ENCODE results near the gene ZBED3.

Gene ZBED3

GRCh38 chr5:77076961-77077828 lies 9.9 kb downstream of the ZBED3 start:
- peak; percentile 41 to 79 for DNase-seq

GRCh38 chr5:77074745-77075144 lies 12.3 kb downstream of the ZBED3 start:
- DNase-seq: no peak

GRCh38 chr5:77073667-77074066 lies 13.4 kb downstream of the ZBED3 start:
- DNase-seq: no peak

GRCh38 chr5:77066823-77067442 lies 20.2 kb downstream of the ZBED3 start:
- DNase-seq: no peak

GRCh38 chr5:77066184-77066583 lies 20.9 kb downstream of the ZBED3 start:
- no peak for DNase-seq

- no peak for DNase-seq
Measured at GRCh38 chr5:77065256-77065655, 21.8 kb downstream of the ZBED3 start.

- DNase-seq: no peak
Measured at GRCh38 chr5:77064040-77064439, 23.0 kb downstream of the ZBED3 start.

GRCh38 chr5:77046416-77047073 lies 40.5 kb downstream of the ZBED3 start:
- no peak for DNase-seq

GRCh38 chr5:77035950-77036349 lies 51.1 kb downstream of the ZBED3 start:
- no peak for DNase-seq

- DNase-seq: no peak
Measured at GRCh38 chr5:77033338-77033737, 53.7 kb downstream of the ZBED3 start.

GRCh38 chr5:77032635-77033034 lies 54.5 kb downstream of the ZBED3 start:
- DNase-seq: no peak

- no peak for DNase-seq
Measured at GRCh38 chr5:77031891-77032290, 55.2 kb downstream of the ZBED3 start.

- DNase-seq: peak; percentile 83 to 91
Measured at GRCh38 chr5:77030097-77031071, 56.7 kb downstream of the ZBED3 start, which contains the start of gene AGGF1. Gene AGGF1, plus strand, starts transcription at chr5:77030404. Its CDS starts 363 bp downstream, at chr5:77030767.

GRCh38 chr5:77029376-77029885 lies 57.7 kb downstream of the ZBED3 start:
- no peak for DNase-seq

- DNase-seq: no peak
Measured at GRCh38 chr5:77028631-77029375, 58.3 kb downstream of the ZBED3 start.

- DNase-seq: no peak
Measured at GRCh38 chr5:77024490-77024889, 62.6 kb downstream of the ZBED3 start.

- no peak for DNase-seq
Measured at GRCh38 chr5:77022511-77023417, 64.3 kb downstream of the ZBED3 start.

Data from NCI-H526 (cell line).